GM19025 (cell line): ENCODE measurements around the gene SDK1.

Experiments
- ATAC-seq: cut with Tn5 transposase; IDR thresholded peaks from one replicate; pipeline ENCODE4 v1.9.1; 2021; ENCODE audit warnings: mild to moderate bottlenecking, low read depth, moderate library complexity; ENCODE audit not compliant: unreplicated experiment

SDK1 gene

GRCh38 chr7:4151926-4152549 is 851.0 kb downstream of the SDK1 start:
- ATAC-seq = no peak

- no peak for ATAC-seq
Measured at GRCh38 chr7:4154882-4155535, 854.0 kb downstream of the SDK1 start.

- ATAC-seq = no peak
Measured at GRCh38 chr7:4156190-4156589, 855.1 kb downstream of the SDK1 start.

DNA sequence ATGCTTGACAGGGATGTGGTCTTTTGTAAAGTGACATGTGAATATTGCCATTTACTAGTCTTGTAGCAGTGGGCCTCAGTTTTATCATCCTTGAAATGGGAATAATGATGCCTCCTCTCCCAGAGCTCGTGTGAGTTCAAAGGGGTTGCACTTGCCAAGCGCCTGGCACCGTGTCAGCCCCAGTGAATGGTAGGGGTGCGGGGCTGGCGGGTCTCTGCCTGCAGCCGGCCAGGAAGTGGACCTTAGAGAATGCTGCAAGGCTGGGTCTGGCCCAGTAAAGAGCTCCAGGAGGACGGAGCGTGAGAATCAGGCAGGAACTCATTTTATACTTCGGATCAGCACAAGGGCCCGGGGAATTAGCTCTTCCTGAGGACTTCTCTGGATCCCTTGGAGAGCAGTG is 856.6 kb downstream of the SDK1 start:
- ATAC-seq = no peak

DNA sequence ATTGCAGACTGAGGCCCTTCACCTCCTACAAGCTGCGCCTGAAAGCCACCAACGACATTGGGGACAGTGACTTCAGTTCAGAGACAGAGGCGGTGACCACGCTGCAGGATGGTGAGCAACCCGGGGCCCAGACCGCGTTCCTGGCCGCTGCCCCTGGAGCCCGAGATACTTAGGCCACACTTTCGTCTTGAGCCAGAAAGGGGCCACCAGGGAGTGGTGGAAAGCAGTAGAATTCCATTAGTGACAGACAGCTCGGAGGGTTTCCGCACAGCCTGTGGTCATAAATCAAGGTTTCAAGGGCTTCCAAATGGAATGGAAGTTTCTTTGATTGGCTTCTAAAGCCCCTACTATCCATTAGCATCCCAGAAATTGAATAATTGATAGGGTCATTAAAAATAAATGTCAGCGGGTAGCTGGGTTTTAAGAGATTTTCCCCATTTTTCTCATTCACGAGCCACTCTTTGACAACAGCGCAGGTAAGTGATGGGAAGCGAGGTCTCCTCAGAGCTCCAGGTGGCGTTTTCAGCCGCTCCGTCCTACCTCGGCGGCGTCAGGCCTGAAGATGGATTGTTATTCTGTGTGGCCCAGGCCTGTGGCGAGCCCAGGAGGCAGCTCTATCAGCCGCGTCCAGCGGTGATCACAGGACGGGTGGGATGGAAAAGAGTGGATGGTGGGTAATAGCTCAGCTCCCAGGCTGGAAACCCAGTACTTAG is 857.5 kb downstream of the SDK1 start:
- no peak for ATAC-seq

DNA sequence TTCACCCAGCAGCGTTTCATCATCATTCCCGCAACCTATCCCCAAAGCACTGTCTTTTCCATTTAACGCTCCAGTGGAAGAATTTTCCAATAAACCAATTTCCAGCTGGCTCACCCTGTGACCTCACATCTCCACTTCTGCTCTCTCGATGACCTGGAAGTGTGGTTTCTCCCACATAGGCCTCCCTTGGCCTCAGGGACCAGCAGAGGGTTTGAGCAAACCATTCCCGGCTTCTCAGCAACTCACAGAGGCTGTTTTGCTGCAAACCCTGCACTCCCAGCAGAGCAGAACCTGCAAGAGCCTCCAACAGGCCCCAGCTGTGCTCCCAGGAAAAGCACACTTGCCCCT is 858.1 kb downstream of the SDK1 start:
- ATAC-seq = no peak

- ATAC-seq = no peak
Measured at GRCh38 chr7:4159761-4160554, 858.9 kb downstream of the SDK1 start.

DNA sequence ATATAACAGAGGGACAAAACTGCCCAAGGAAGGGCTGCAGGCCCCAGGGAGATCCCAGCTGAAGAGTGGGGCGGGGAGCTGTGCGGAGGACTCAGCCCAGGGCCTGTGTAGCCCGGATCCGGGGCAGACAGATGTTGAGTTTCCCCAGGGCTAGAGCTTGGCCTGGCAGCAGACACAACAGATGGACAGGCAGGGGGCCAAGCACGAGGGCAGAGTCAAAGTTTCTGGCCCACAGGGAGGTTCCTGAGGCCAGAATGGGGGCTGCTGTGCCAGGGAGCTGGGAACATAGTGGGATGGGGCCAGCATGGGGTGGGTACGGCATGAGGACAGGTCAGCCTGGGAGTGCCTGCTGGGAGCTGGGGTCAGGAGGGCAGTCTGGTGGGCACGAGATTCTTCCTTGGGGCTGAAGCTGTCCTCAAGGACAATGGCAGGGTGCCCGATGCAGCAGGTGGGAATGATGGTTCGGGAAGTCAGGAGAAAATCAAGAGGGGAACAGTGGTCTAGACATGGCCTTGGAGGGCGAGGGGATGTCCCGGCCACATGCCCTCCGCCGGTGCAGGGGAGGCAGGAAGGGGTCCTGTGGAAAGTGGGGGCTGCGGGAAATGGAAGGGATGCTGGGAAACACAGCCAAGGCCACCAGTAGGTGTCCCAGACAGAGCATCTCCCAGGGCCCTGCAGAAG is 862.0 kb downstream of the SDK1 start:
- no peak for ATAC-seq

DNA sequence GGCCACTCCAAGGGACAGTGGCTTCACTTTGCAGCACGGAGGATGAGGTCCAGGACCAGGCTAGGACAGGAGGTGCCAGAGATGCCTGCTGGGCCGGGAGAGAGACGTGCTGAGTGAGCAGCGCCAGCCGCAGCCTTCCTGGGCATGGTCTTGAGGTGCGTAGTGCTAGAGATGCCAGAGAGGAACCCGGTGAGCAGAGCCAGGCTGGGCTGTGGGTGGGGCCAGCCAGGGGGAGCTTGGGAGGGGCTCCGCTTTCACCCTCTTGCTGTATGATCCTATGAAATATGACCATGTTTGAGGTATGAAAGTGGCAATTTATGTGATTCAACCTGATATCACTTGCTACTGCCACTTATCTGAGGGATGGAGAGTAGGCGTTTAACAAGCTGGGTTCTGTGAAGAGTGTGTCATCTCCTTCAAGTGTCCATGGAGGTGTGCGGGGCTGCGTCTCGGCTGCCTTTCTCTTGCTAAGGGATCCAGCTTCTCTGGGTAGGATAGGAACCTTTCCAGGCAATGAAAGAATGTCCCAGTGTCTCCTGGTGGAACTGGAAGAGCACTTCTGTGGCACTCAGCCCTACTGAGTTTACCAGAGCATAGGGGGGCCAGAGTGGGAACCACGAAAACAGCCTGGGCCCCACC is 862.6 kb downstream of the SDK1 start:
- ATAC-seq = no peak

DNA sequence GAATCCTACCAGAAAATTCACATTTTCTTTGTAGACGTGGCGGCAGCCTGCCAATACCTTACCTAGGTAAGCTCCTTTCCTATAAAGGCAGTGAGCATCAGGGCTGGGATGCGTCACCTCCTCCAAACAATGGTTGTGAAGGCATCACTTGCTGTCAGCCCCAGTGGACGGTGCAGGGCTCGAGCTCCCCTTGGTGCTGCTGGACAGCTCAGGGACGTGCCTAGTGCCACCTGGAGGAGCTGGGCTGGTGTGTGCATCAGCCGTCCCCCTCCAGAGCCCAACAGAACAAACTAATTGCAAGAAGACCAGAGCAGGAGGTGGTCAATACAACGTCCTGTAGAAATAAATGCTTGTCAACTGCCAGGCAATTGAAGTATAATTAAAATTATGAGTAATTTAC is 863.5 kb downstream of the SDK1 start:
- no peak for ATAC-seq

DNA sequence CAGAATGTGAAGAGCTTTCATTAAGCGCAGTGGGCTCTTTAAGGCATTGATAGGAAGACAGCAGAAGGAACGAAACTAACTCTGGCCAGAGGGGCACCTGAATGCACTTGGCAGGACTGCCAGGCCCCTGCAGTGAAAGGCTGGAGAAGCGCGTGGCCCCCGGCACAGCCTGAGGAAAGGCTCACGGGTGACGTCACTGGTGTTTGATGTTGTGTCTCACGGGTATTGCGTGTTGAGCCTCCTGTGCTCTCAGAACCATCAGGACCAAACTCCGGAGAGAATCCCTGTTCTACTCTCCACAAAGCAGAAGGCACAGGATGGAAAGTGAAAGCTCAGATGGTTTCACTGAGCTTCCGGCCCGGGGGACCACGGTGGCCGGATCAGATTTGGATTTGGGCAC is 865.3 kb downstream of the SDK1 start:
- ATAC-seq = no peak

- no peak for ATAC-seq
Measured at GRCh38 chr7:4166807-4167206, 865.8 kb downstream of the SDK1 start.

DNA sequence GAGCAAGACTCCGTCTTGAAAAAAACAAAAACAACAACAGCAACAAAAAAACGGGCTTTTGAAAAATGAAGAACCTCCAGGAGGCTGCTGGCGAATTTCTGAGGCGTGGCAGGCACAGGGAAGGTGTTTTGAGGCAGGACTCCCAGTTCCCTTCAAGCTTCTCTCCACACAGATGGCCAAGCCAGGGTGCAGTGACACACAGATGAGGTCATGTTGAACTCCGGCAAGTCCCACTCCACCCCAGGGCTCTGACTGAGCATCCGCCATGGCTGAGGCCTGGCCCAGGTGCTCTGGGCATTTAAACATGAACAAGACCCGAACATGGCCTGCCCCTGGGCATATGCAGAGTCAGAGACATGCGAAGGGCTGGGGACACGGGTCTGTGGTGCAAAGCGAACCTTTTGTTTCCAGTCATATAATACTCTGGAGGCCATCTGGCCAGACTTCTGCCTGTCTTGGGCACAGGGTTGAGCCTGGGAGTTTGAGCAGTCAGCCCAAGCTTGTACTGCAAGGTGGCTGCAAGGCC is 866.4 kb downstream of the SDK1 start:
- ATAC-seq = no peak

DNA sequence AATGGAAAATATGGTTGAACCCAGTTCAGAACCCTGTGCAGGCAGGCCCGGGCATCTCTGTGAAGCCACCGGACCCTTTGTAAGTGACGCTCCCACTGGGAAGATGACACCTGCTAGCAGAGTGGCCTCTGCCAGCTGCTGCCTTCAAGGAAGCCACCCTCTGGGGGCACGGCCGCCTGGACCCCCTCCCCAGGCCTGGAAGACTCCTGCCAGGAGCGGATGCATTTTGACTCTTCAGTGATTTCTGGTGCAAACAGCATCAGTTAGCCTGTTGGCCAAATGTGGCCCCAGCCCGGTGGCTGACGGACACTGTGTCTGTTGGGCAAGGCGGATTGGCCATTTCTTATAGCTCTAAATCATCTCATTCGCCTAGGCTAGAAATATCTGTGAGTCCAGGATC is 867.0 kb downstream of the SDK1 start:
- ATAC-seq = no peak

- no peak for ATAC-seq
Measured at GRCh38 chr7:4168541-4168940, 867.5 kb downstream of the SDK1 start.

DNA sequence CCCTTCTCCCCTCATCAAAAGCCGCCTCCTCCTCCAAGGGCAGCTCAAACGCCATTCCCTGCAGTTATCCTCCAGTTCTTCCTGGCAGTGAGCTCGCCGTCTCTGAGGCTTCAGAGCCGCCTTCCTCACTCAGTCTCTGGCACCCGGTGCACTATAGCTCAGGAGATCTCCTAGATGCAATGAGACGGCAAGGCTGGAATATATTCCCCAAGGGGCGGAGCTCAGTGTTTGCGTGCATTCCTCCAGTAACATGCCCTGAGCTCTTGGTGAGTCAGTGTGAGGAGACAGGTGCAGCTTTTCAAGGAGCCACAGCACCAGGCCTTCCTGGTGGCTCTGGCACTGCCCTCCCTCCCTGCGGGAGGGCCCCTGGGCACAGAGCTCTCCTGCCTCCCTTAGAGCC is 868.4 kb downstream of the SDK1 start:
- ATAC-seq = no peak

DNA sequence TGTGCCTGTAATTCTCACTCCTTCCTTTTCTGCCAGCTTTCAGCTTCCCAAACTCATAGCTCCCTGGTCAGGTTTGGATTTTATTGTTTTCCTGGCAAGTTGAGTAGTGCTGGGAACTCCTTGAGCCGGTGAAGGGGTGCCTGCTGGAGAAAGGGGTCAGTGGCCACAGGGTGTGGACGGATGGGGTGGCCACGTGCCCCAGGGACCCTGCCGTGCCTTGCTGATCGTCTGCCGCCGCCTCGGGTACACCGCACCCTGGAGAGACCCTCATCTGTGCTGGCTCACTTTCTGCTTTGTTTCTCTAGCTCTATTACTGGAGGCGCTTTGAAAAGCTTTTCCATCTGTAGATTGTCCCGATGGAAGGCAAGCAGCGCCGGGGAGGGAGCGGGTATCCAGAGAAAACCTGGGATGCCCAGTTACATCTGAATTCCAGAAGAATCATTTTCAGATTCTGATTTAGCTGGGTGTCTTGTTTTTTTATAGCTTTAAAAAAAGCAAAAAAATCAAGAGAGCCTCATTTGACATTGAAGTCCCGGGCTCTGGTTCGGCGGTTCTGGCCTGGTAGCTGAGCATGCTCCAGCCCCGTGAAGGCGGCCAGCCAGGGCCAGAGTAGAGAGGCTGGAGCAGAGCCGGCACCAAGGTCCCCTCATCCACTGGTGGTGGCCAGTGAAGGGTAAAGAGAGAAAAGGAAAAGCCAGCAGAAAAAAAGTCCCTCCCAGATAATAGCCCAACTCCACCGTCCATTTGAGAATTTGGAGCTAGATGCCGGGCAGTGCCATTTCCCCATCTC is 870.1 kb downstream of the SDK1 start:
- ATAC-seq = no peak

GRCh38 chr7:4172883-4173282 is 871.8 kb downstream of the SDK1 start:
- no peak for ATAC-seq

DNA sequence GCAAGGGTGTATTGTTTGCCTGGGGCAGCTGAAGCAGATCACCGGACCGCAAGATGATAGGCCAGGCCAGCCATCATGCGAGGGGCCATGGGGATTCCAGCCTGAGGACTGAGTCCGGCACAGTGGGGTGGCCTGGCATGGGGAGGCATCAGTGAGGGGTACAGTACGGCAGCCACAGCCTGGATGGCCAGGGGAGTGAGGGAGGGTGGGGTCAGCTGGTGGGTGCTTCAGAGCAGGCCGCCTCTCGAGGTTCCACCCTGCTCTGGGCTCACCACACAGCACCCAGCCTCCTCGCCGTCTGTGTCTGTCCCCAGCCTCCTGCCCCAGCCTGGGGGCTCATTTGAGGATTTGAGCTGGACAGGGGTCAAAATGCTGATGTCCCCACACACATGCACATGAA is 872.6 kb downstream of the SDK1 start:
- no peak for ATAC-seq
